GM19463 (cell line): ENCODE measurements around the gene SLC25A40.
"Not testable (repeated sequence)": the region's sequence is repeated elsewhere in the genome, so short reads cannot be mapped to it uniquely, and the experiment has no call there.

Experiments
- ATAC-seq: cut with Tn5 transposase; IDR thresholded peaks from one replicate; pipeline ENCODE4 v1.9.1; 2021; ENCODE audit warnings: mild to moderate bottlenecking, moderate library complexity; ENCODE audit not compliant: unreplicated experiment

The SLC25A40 gene

GRCh38 chr7:87873328-87873727 is 2.8 kb downstream of the SLC25A40 start:
- not testable (repeated sequence) for ATAC-seq

- no peak for ATAC-seq
Observed at GRCh38 chr7:87872346-87872745, 3.8 kb downstream of the SLC25A40 start.

- ATAC-seq, result no peak
Observed at GRCh38 chr7:87870471-87870870, 5.7 kb downstream of the SLC25A40 start.

- not testable (repeated sequence) for ATAC-seq
Observed at GRCh38 chr7:87866533-87866932, 9.6 kb downstream of the SLC25A40 start.

- ATAC-seq, result no peak
Observed at GRCh38 chr7:87866089-87866488, 10.1 kb downstream of the SLC25A40 start.

- ATAC-seq, result no peak
Observed at GRCh38 chr7:87858417-87859100, 17.6 kb downstream of the SLC25A40 start.

GRCh38 chr7:87853237-87853864 is 22.8 kb downstream of the SLC25A40 start:
- no peak for ATAC-seq

- no peak for ATAC-seq
Observed at GRCh38 chr7:87852306-87852705, 23.9 kb downstream of the SLC25A40 start.

GRCh38 chr7:87850836-87851593 is 25.1 kb downstream of the SLC25A40 start:
- no peak for ATAC-seq

GRCh38 chr7:87837597-87837996 is 38.6 kb downstream of the SLC25A40 start:
- no peak for ATAC-seq

- ATAC-seq, result no peak
Observed at GRCh38 chr7:87833130-87833529, 43.0 kb downstream of the SLC25A40 start.

- ATAC-seq, result no peak
Observed at GRCh38 chr7:87831097-87831496, 45.1 kb downstream of the SLC25A40 start.

GRCh38 chr7:87828383-87828782 is 47.8 kb downstream of the SLC25A40 start:
- ATAC-seq, result not testable (repeated sequence)

- not testable (repeated sequence) for ATAC-seq
Observed at GRCh38 chr7:87825369-87825768, 50.8 kb downstream of the SLC25A40 start.

- not testable (repeated sequence) for ATAC-seq
Observed at GRCh38 chr7:87822056-87822455, 54.1 kb downstream of the SLC25A40 start.

GRCh38 chr7:87818336-87818735 is 57.8 kb downstream of the SLC25A40 start:
- ATAC-seq, result no peak

GRCh38 chr7:87816389-87816788 is 59.8 kb downstream of the SLC25A40 start:
- ATAC-seq, result no peak

- ATAC-seq, result no peak
Observed at GRCh38 chr7:87810726-87811125, 65.4 kb downstream of the SLC25A40 start.

GRCh38 chr7:87810130-87810529 is 66.0 kb downstream of the SLC25A40 start:
- no peak for ATAC-seq

- no peak for ATAC-seq
Observed at GRCh38 chr7:87806150-87806549, 70.0 kb downstream of the SLC25A40 start.

GRCh38 chr7:87797798-87798403 is 78.3 kb downstream of the SLC25A40 start:
- ATAC-seq, result peak; percentile 92
